ENCODE results near the gene ZNF423.
"Not testable (repeated sequence)": the region's sequence is repeated elsewhere in the genome, so short reads cannot be mapped to it uniquely, and the experiment has no call there.

ZNF423 gene

GRCh38 chr16:49510141-49510540, 345.8 kb downstream of the ZNF423 start:
- Histone ChIP-seq H3K4me3 (ENCODE audit: insufficient read depth, low read depth, low read length) (no peak overlapping the region), H3K27ac (ENCODE audit: insufficient read depth, low read depth, low read length, poor library complexity, severe bottlenecking) (no peak overlapping the region), H3K4me1 (ENCODE audit: control insufficient read depth, insufficient read depth, low read length) (no peaks in the 10 kb centered on the region), H3K36me3 (ENCODE audit: control insufficient read depth, insufficient read depth, low read length) (peaks cover 3% of the 10 kb centered on the region), H3K27me3 (ENCODE audit: control insufficient read depth, insufficient read depth, low read length, poor library complexity, severe bottlenecking) (no peaks in the 10 kb centered on the region), H3K9me3 (ENCODE audit: control insufficient read depth, low read length) (no peaks in the 10 kb centered on the region)
- WGBS, 2 experiments: 95 to 96% methylated on average over 8 of the region's 8 CpGs

GRCh38 chr16:49506058-49507013, 349.6 kb downstream of the ZNF423 start:
- H3K4me1 ChIP-seq (ENCODE audit: control insufficient read depth, insufficient read depth, low read length); H3K4me3 ChIP-seq (ENCODE audit: insufficient read depth, low read depth, low read length); H3K27me3 ChIP-seq (ENCODE audit: control insufficient read depth, insufficient read depth, low read length, poor library complexity, severe bottlenecking); H3K36me3 ChIP-seq (ENCODE audit: control insufficient read depth, insufficient read depth, low read length); H3K27ac ChIP-seq (ENCODE audit: insufficient read depth, low read depth, low read length, poor library complexity, severe bottlenecking); H3K9me3 ChIP-seq (ENCODE audit: control insufficient read depth, low read length): not testable (repeated sequence)
- 83 to 86% methylated on average over 8 of the region's 8 CpGs for WGBS, 2 experiments

DNA sequence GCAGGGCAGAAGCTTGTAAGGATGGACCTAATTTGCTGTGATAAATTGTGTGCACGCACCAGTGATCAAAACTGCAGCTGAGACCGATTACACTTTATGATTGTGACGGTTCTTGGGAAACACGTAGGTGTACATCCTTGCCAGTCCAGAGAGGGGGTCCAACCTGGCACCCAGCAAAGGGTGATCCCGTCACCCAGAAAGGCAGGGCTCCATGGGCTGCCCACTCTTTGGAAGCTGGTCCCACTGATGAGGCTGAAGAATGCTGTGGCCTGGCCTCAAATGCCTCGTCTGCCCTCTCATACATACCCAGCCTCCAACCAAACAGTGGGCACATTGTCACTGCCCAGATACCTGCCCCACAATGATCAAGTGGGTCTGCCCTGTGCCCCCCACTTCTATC, 350.4 kb downstream of the ZNF423 start:
- 96 to 98% methylated on average over 6 of the region's 6 CpGs for WGBS, 2 experiments
- Histone ChIP-seq H3K9me3 (ENCODE audit: control insufficient read depth, low read length) (no peaks in the 10 kb centered on the region), H3K4me3 (ENCODE audit: insufficient read depth, low read depth, low read length) (no peak overlapping the region), H3K27me3 (ENCODE audit: control insufficient read depth, insufficient read depth, low read length, poor library complexity, severe bottlenecking) (no peaks in the 10 kb centered on the region), H3K36me3 (ENCODE audit: control insufficient read depth, insufficient read depth, low read length) (no peaks in the 10 kb centered on the region), H3K4me1 (ENCODE audit: control insufficient read depth, insufficient read depth, low read length) (no peaks in the 10 kb centered on the region), H3K27ac (ENCODE audit: insufficient read depth, low read depth, low read length, poor library complexity, severe bottlenecking) (no peak overlapping the region)

DNA sequence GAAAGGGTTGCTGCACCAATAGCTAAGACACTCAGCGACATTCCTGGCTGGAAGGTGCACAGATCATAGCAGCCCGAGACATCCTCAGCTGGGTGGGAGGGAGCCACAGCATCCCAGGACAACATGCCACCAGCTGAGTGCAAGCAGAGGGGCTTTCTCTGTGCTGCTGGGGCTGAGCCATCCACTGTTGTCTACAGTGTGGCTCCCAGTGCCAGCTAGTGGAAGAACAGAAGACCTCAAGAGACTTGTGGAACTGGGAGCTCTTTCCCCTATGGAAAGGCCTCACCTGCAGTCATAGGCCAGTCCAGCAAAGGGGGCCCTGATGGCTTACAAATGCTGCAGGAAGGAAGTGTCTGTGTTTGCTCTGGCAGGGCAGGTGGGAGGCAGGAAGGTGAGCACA, 351.3 kb downstream of the ZNF423 start:
- H3K27ac ChIP-seq (ENCODE audit: insufficient read depth, low read depth, low read length, poor library complexity, severe bottlenecking): no peak overlapping the region
- H3K36me3 ChIP-seq (ENCODE audit: control insufficient read depth, insufficient read depth, low read length): no peaks in the 10 kb centered on the region
- H3K4me1 ChIP-seq (ENCODE audit: control insufficient read depth, insufficient read depth, low read length): no peaks in the 10 kb centered on the region
- no peaks in the 10 kb centered on the region for H3K27me3 ChIP-seq (ENCODE audit: control insufficient read depth, insufficient read depth, low read length, poor library complexity, severe bottlenecking)
- no peak overlapping the region for H3K4me3 ChIP-seq (ENCODE audit: insufficient read depth, low read depth, low read length)
- no peaks in the 10 kb centered on the region for H3K9me3 ChIP-seq (ENCODE audit: control insufficient read depth, low read length)
- 95 to 96% methylated on average over 2 of the region's 2 CpGs for WGBS, 2 experiments

DNA sequence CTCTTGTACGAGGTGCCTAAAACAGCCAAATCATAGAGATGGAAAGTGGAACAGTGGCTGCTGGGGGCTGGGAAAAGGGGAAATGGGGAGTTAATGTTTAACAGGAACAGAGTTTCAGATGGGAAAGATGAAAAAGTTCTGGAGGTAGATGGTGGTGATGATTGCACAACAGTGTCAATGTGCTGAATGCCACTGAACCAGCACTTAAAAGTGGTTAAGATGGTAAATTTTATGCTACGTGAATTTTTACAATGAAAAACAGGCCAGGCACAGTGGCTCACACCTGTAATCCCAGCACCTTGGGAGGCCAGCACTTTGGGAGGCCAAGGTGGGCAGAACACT, 351.9 kb downstream of the ZNF423 start:
- Histone ChIP-seq H3K4me3 (ENCODE audit: insufficient read depth, low read depth, low read length) (no peak overlapping the region), H3K36me3 (ENCODE audit: control insufficient read depth, insufficient read depth, low read length) (no peaks in the 10 kb centered on the region), H3K4me1 (ENCODE audit: control insufficient read depth, insufficient read depth, low read length) (no peaks in the 10 kb centered on the region), H3K9me3 (ENCODE audit: control insufficient read depth, low read length) (no peaks in the 10 kb centered on the region), H3K27me3 (ENCODE audit: control insufficient read depth, insufficient read depth, low read length, poor library complexity, severe bottlenecking) (no peaks in the 10 kb centered on the region), H3K27ac (ENCODE audit: insufficient read depth, low read depth, low read length, poor library complexity, severe bottlenecking) (no peak overlapping the region)
- 68% methylated on average over 2 of the region's 2 CpGs for WGBS, 2 experiments

GRCh38 chr16:49503256-49504022, 352.5 kb downstream of the ZNF423 start:
- Histone ChIP-seq H3K27ac (ENCODE audit: insufficient read depth, low read depth, low read length, poor library complexity, severe bottlenecking) (no peak overlapping the region), H3K9me3 (ENCODE audit: control insufficient read depth, low read length) (no peaks in the 10 kb centered on the region), H3K36me3 (ENCODE audit: control insufficient read depth, insufficient read depth, low read length) (no peaks in the 10 kb centered on the region), H3K27me3 (ENCODE audit: control insufficient read depth, insufficient read depth, low read length, poor library complexity, severe bottlenecking) (no peaks in the 10 kb centered on the region), H3K4me1 (ENCODE audit: control insufficient read depth, insufficient read depth, low read length) (no peaks in the 10 kb centered on the region), H3K4me3 (ENCODE audit: insufficient read depth, low read depth, low read length) (no peak overlapping the region)
- WGBS, 2 experiments: 95 to 96% methylated on average over 17 of the region's 17 CpGs

- H3K27ac ChIP-seq (ENCODE audit: insufficient read depth, low read depth, low read length, poor library complexity, severe bottlenecking): no peak overlapping the region
- no peak overlapping the region for H3K4me3 ChIP-seq (ENCODE audit: insufficient read depth, low read depth, low read length)
- 82% methylated on average over 13 of the region's 13 CpGs for WGBS, 2 experiments
- H3K9me3 ChIP-seq (ENCODE audit: control insufficient read depth, low read length): no peaks in the 10 kb centered on the region
- no peaks in the 10 kb centered on the region for H3K36me3 ChIP-seq (ENCODE audit: control insufficient read depth, insufficient read depth, low read length)
- no peaks in the 10 kb centered on the region for H3K27me3 ChIP-seq (ENCODE audit: control insufficient read depth, insufficient read depth, low read length, poor library complexity, severe bottlenecking)
- no peaks in the 10 kb centered on the region for H3K4me1 ChIP-seq (ENCODE audit: control insufficient read depth, insufficient read depth, low read length)
Measured at GRCh38 chr16:49502136-49502881, 353.6 kb downstream of the ZNF423 start.

GRCh38 chr16:49499869-49500610, 355.9 kb downstream of the ZNF423 start:
- no peaks in the 10 kb centered on the region for H3K4me1 ChIP-seq (ENCODE audit: control insufficient read depth, insufficient read depth, low read length)
- no peaks in the 10 kb centered on the region for H3K36me3 ChIP-seq (ENCODE audit: control insufficient read depth, insufficient read depth, low read length)
- no peak overlapping the region for H3K4me3 ChIP-seq (ENCODE audit: insufficient read depth, low read depth, low read length)
- no peaks in the 10 kb centered on the region for H3K27me3 ChIP-seq (ENCODE audit: control insufficient read depth, insufficient read depth, low read length, poor library complexity, severe bottlenecking)
- no peak overlapping the region for H3K27ac ChIP-seq (ENCODE audit: insufficient read depth, low read depth, low read length, poor library complexity, severe bottlenecking)
- no peaks in the 10 kb centered on the region for H3K9me3 ChIP-seq (ENCODE audit: control insufficient read depth, low read length)
- WGBS, 2 experiments: 88% methylated on average over 7 of the region's 7 CpGs

DNA sequence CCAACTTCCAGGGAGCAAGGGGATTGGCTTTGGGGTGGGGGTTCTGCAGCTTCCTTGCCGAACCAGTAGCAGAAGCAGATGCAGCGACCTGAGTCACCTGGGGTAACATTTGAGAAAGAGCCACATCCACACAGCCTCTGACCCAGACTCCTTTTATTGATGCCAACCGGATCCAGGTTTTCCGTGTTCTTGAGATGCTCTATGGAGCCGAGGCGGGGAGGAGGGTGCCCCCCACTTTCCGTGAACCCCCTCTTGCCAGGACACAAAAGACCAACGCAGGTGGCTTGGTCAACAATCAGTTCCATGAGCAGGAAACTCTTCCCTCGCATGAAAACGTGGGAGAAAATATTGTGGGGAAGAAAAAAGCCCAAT, 356.5 kb downstream of the ZNF423 start:
- Histone ChIP-seq H3K27me3 (ENCODE audit: control insufficient read depth, insufficient read depth, low read length, poor library complexity, severe bottlenecking) (no peaks in the 10 kb centered on the region), H3K9me3 (ENCODE audit: control insufficient read depth, low read length) (no peaks in the 10 kb centered on the region), H3K27ac (ENCODE audit: insufficient read depth, low read depth, low read length, poor library complexity, severe bottlenecking) (no peak overlapping the region), H3K36me3 (ENCODE audit: control insufficient read depth, insufficient read depth, low read length) (no peaks in the 10 kb centered on the region), H3K4me1 (ENCODE audit: control insufficient read depth, insufficient read depth, low read length) (no peaks in the 10 kb centered on the region), H3K4me3 (ENCODE audit: insufficient read depth, low read depth, low read length) (no peak overlapping the region)
- 92% methylated on average over 10 of the region's 10 CpGs for WGBS, 2 experiments

Measured in ectodermal cell (in vitro differentiated cells).